A673 (cell line): Measurements from ENCODE around the gene SSR4. TPM values are rescaled to one million over a fixed set of nuclear protein-coding genes. Genes with fewer than 3 reads are reported as not detected.

ENCODE experiments used
- BruUV-seq: library from RNA; stranded (reverse); fragments of 400-500 nt; replicated peaks from 2 replicates; lab custom pipeline; 2021; lab: Mats Ljungman, UMichigan
- CTCF ChIA-PET: fragments of 300-600 bp; sonication (Branson Sonifier 250); formaldehyde crosslinking; loops from one replicate; lab custom pipeline; 2022; ENCODE audit warnings: antibody characterized with exemption; lab: Charles Lee
- POLR2A ChIA-PET: fragments of 300-600 bp; sonication (Branson Sonifier 250); formaldehyde crosslinking; loops from one replicate; lab custom pipeline; 2022; ENCODE audit warnings: antibody characterized with exemption; ENCODE audit not compliant: low non-redundant PET; lab: Charles Lee
- DNase-seq: peaks from one replicate; pipeline ENCODE4 v3.0.0-alpha.2; 2015; ENCODE audit warnings: low spot score
- H3K27ac ChIP-seq: fragments of 200-600 bp; sonication (generic); 2 replicates; pipeline ENCODE4 v1.5.1; 2016; ENCODE audit warnings: mixed run types, low read depth, mild to moderate bottlenecking, mixed read lengths, antibody characterized with exemption, low read length; ENCODE audit not compliant: poor library complexity, severe bottlenecking
- H3K27me3 ChIP-seq: fragments of 200-600 bp; sonication (generic); replicated peaks from 2 replicates; pipeline ENCODE4 v1.6.1; 2017; ENCODE audit warnings: mixed run types, low read depth, mild to moderate bottlenecking, mixed read lengths, antibody characterized with exemption, low read length; ENCODE audit not compliant: insufficient read depth, poor library complexity
- H3K36me3 ChIP-seq: fragments of 200-600 bp; sonication (generic); 2 replicates; pipeline ENCODE4 v1.6.1; 2016; ENCODE audit warnings: mixed run types, mild to moderate bottlenecking, mixed read lengths, antibody characterized with exemption, low read length; ENCODE audit not compliant: insufficient read depth, poor library complexity, severe bottlenecking
- H3K4me1 ChIP-seq: fragments of 200-600 bp; sonication (generic); 2 replicates; pipeline ENCODE4 v1.6.1; 2017; ENCODE audit warnings: mixed run types, mild to moderate bottlenecking, mixed read lengths, antibody characterized with exemption, low read length; ENCODE audit not compliant: insufficient read depth, poor library complexity, severe bottlenecking
- H3K4me3 ChIP-seq: fragments of 200-600 bp; sonication (generic); 2 replicates; pipeline ENCODE4 v1.5.1; 2016; ENCODE audit warnings: low read depth, mixed run types, mild to moderate bottlenecking, mixed read lengths, low read length; ENCODE audit not compliant: poor library complexity, severe bottlenecking
- H3K9me3 ChIP-seq: fragments of 200-600 bp; sonication (generic); 2 replicates; pipeline ENCODE4 v1.6.1; 2016; ENCODE audit warnings: mixed run types, low read depth, mild to moderate bottlenecking, mixed read lengths, antibody characterized with exemption, low read length; ENCODE audit not compliant: poor library complexity, severe bottlenecking
- EZH2 ChIP-seq: fragments of 200-600 bp; sonication (generic); IDR thresholded peaks from 2 replicates; pipeline ENCODE4 v1.6.1; 2017; ENCODE audit warnings: borderline replicate concordance, low read depth, mild to moderate bottlenecking, mixed read lengths, antibody characterized with exemption, low read length; ENCODE audit not compliant: poor library complexity, severe bottlenecking
- intact Hi-C: fragments of 100-400 bp; cut with micrococcal nuclease; formaldehyde crosslinking; loops from one replicate; pipeline ENCODE4 v1.10.0; 2022; ENCODE audit not compliant: unreplicated experiment
- total RNA-seq: library from RNA; stranded (reverse); gene quantifications from 2 replicates; pipeline ENCODE4 v1.2.3, GENCODE V29; 2021
- TF ChIP-seq, protein P1 (sequence below): fragments of 300-800, 200-600 bp; sonication (generic); conservative IDR thresholded peaks from 2 replicates; pipeline ENCODE4 v1.5.1; 2017; ENCODE audit warnings: low read depth, mild to moderate bottlenecking, antibody characterized with exemption, low read length, moderate library complexity, mixed read lengths

Gene SSR4
- total RNA-seq, 1 experiment from 2014 or later: 214 TPM

GRCh38 chrX:153792368-153792767 is 2.1 kb upstream of the SSR4 start:
- BruUV-seq: no TSS peak
- POLR2A ChIA-PET: no interaction called here

DNA sequence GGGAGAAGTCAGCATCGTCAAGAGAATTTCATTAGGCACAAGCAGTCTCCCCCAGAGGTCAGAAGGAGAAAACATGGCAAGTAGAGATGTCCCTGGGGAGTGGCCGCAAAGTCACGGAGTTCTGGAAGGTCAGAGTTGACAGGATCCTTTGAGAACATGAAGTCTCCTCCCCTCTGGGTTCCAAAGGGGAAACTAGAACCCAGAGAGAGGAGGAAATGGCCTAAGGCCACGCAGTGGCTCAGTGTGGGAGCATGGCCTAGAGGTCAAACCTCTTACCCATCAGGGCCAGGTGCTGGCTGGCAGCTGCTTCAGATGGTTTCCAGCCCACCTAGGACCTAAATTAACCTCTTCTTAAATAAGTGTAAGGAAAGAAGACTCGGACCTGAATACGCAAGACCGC is 1.2 kb upstream of the SSR4 start:
- peak overlapping the region; percentile 92 for H3K27ac ChIP-seq
- intact Hi-C loops: no loop called here
- DNase-seq: no peak
- H3K4me3 ChIP-seq: peak overlapping the region; percentile 77
- no peaks in the 10 kb centered on the region for H3K9me3 ChIP-seq
- H3K27me3 ChIP-seq: no peaks in the 10 kb centered on the region
- peaks cover 9% of the 10 kb centered on the region for H3K36me3 ChIP-seq
- ChIA-PET CTCF (no interaction called here), POLR2A (no interaction called here)
- BruUV-seq: TSS peak; percentile 52
- no peak for TF ChIP-seq EZH2
- TF ChIP-seq, protein P1, sequence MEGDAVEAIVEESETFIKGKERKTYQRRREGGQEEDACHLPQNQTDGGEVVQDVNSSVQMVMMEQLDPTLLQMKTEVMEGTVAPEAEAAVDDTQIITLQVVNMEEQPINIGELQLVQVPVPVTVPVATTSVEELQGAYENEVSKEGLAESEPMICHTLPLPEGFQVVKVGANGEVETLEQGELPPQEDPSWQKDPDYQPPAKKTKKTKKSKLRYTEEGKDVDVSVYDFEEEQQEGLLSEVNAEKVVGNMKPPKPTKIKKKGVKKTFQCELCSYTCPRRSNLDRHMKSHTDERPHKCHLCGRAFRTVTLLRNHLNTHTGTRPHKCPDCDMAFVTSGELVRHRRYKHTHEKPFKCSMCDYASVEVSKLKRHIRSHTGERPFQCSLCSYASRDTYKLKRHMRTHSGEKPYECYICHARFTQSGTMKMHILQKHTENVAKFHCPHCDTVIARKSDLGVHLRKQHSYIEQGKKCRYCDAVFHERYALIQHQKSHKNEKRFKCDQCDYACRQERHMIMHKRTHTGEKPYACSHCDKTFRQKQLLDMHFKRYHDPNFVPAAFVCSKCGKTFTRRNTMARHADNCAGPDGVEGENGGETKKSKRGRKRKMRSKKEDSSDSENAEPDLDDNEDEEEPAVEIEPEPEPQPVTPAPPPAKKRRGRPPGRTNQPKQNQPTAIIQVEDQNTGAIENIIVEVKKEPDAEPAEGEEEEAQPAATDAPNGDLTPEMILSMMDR: no peak
- H3K4me1 ChIP-seq: no peaks in the 10 kb centered on the region

More at GRCh38 chrX:153792368-153792767, 2.1 kb upstream of the SSR4 start:
- Histone ChIP-seq H3K27me3 (no peaks in the 10 kb centered on the region), H3K27ac (no peak overlapping the region), H3K4me1 (no peaks in the 10 kb centered on the region), H3K4me3 (no peak overlapping the region), H3K9me3 (no peaks in the 10 kb centered on the region), H3K36me3 (peaks cover 5% of the 10 kb centered on the region)
- DNase-seq: no peak
- intact Hi-C loops: no loop called here
- TF ChIP-seq, protein P1: no peak
- no peak for TF ChIP-seq EZH2
- CTCF ChIA-PET: no interaction called here

- intact Hi-C loops: no loop called here
- Histone ChIP-seq H3K27me3 (no peaks in the 10 kb centered on the region), H3K36me3 (peaks cover 12% of the 10 kb centered on the region), H3K27ac (peak overlapping the region; percentile 89), H3K9me3 (no peaks in the 10 kb centered on the region), H3K4me3 (peak overlapping the region; percentile 77), H3K4me1 (no peaks in the 10 kb centered on the region)
- BruUV-seq: TSS peak; percentile 79
- POLR2A ChIA-PET: no interaction called here
- CTCF ChIA-PET: no interaction called here
- no peak for TF ChIP-seq EZH2
- TF ChIP-seq, protein P1: no peak
- no peak for DNase-seq
Measured at GRCh38 chrX:153794897-153795816, 689 bp downstream of the SSR4 start.
